HCT116 (cell line): ENCODE data around the gene ATG16L1.

ENCODE experiments used
- CBX3 ChIP-seq: IDR thresholded peaks from 2 replicates; pipeline ENCODE4 v1.6.1; 2012; ENCODE audit warnings: low read depth
- ELF1 ChIP-seq: IDR thresholded peaks from 2 replicates; pipeline ENCODE4 v1.6.1; 2012; ENCODE audit warnings: low read depth, borderline replicate concordance
- EZH2 ChIP-seq: fragments of 200-600 bp; sonication (generic); IDR thresholded peaks from 2 replicates; pipeline ENCODE4 v1.6.1; 2017; ENCODE audit warnings: antibody characterized with exemption, mixed run types
- EZH2phosphoT487 ChIP-seq: fragments of 200-600 bp; IDR thresholded peaks from 2 replicates; pipeline ENCODE4 v1.6.1; 2018; ENCODE audit warnings: antibody characterized with exemption, borderline replicate concordance
- JUND ChIP-seq: IDR thresholded peaks from 2 replicates; pipeline ENCODE4 v1.6.1; 2012
- POLR2A ChIP-seq: IDR thresholded peaks from 2 replicates; pipeline ENCODE4 v1.7.0; 2011; ENCODE audit warnings: borderline replicate concordance; ENCODE audit not compliant: insufficient read depth, insufficient read length; ENCODE audit errors: extremely low read depth
- RAD21 ChIP-seq: IDR thresholded peaks from 2 replicates; pipeline ENCODE4 v1.6.1; 2012; ENCODE audit warnings: low read depth, mild to moderate bottlenecking
- SIN3A ChIP-seq: IDR thresholded peaks from 2 replicates; pipeline ENCODE4 v1.6.1; 2012; ENCODE audit warnings: low read depth
- SRF ChIP-seq: IDR thresholded peaks from 2 replicates; pipeline ENCODE4 v1.6.1; 2012; ENCODE audit warnings: low read depth
- TCF7L2 ChIP-seq: IDR thresholded peaks from 2 replicates; pipeline ENCODE4 v1.7.0; 2011; ENCODE audit warnings: borderline replicate concordance, inconsistent platforms; ENCODE audit not compliant: insufficient read depth, insufficient read length; ENCODE audit errors: extremely low read depth
- YY1 ChIP-seq: IDR thresholded peaks from 2 replicates; pipeline ENCODE4 v1.6.1; 2011; ENCODE audit warnings: low read length, low read depth, moderate library complexity, mild to moderate bottlenecking; ENCODE audit not compliant: insufficient replicate concordance; ENCODE audit errors: extremely low read depth
- TF ChIP-seq, protein P1 (sequence below), 3 experiments: fragments of 200-600 bp in 1 of 3; sonication (generic) in 1 of 3; IDR thresholded peaks in 2 of 3; conservative IDR thresholded peaks in 1 of 3; 2 replicates each; pipeline ENCODE4 v1.5.1; 2012 to 2017; ENCODE audit warnings: low read depth in 2 of 3, low read length in 2 of 3, antibody characterized with exemption in 1 of 3, borderline replicate concordance in 1 of 3, control low read depth in 1 of 3, mild to moderate bottlenecking in 1 of 3, mixed read lengths in 1 of 3, mixed run types in 1 of 3, moderate library complexity in 1 of 3; ENCODE audit not compliant: insufficient read depth in 1 of 3
- TF ChIP-seq, protein P2 (sequence below): IDR thresholded peaks from 2 replicates; pipeline ENCODE4 v1.6.1; 2012

DNA sequence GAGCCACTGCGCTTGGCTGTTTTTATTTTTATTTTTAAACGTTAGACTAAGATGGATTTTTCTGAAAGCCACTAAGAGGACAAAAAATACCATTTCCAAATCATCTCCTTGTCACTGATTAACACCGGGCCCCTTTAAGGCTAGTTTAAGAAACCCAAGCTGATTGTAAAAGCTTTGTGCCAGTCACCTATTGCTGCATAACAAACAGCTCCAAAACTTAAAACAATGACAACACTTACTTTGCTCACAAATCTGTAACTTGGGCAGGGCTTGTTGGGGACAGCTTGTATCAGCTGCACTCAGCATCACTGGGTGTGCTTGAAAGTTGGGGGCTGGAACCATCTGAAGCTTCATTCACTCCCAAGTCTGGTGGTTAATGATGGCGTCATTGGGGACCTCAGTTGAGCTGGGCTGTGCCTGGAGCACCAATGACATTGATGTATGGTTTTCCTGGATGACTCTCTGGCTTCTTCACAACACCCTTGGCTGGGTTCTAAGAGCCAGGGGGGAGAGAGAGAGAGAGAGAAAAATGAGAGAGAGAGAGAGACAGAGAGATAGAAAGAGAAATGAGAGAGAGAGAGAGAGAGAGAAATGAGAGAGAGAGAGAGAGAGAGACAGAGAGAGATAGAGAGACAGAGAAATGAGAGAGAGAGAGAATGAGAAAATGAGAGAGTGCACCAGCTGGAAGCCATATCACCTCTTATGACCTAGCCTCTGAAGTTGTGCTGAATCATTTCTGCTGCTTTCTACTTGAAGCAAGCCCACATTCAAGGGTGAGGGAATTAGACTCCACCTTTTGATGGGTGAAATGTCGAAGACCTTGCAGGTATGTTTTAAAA, 26.0 kb upstream of the ATG16L1 start:
- TF ChIP-seq SIN3A (no peak), POLR2A (no peak), RAD21 (no peak), YY1 (no peak), ELF1 (no peak), TCF7L2 (no peak), EZH2 (no peak), JUND (no peak), CBX3 (no peak), SRF (no peak), EZH2phosphoT487 (no peak)
- TF ChIP-seq, protein P1, sequence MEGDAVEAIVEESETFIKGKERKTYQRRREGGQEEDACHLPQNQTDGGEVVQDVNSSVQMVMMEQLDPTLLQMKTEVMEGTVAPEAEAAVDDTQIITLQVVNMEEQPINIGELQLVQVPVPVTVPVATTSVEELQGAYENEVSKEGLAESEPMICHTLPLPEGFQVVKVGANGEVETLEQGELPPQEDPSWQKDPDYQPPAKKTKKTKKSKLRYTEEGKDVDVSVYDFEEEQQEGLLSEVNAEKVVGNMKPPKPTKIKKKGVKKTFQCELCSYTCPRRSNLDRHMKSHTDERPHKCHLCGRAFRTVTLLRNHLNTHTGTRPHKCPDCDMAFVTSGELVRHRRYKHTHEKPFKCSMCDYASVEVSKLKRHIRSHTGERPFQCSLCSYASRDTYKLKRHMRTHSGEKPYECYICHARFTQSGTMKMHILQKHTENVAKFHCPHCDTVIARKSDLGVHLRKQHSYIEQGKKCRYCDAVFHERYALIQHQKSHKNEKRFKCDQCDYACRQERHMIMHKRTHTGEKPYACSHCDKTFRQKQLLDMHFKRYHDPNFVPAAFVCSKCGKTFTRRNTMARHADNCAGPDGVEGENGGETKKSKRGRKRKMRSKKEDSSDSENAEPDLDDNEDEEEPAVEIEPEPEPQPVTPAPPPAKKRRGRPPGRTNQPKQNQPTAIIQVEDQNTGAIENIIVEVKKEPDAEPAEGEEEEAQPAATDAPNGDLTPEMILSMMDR (IDR thresholded peaks at IDR 0.05 in 2 of 3, conservative IDR thresholded peaks at IDR 0.05 in 1 of 3; ENCODE audit: borderline replicate concordance in 1 of 3, insufficient read depth in 1 of 3, low read depth in 2 of 3, low read length in 2 of 3): no peak
- TF ChIP-seq, protein P2, sequence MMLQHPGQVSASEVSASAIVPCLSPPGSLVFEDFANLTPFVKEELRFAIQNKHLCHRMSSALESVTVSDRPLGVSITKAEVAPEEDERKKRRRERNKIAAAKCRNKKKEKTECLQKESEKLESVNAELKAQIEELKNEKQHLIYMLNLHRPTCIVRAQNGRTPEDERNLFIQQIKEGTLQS: no peak
